Activated T-helper 9 cell treated with anti-CD3 and anti-CD28 coated beads, Interleukin-2, amount 50 U/mL, for 16 hours (primary cell): ENCODE data around the gene CCDC24.

Experiments
- DNase-seq: peaks from one replicate; pipeline ENCODE4 v3.0.0-alpha.2; 2020; ENCODE audit warnings: low read depth

The CCDC24 gene

DNA sequence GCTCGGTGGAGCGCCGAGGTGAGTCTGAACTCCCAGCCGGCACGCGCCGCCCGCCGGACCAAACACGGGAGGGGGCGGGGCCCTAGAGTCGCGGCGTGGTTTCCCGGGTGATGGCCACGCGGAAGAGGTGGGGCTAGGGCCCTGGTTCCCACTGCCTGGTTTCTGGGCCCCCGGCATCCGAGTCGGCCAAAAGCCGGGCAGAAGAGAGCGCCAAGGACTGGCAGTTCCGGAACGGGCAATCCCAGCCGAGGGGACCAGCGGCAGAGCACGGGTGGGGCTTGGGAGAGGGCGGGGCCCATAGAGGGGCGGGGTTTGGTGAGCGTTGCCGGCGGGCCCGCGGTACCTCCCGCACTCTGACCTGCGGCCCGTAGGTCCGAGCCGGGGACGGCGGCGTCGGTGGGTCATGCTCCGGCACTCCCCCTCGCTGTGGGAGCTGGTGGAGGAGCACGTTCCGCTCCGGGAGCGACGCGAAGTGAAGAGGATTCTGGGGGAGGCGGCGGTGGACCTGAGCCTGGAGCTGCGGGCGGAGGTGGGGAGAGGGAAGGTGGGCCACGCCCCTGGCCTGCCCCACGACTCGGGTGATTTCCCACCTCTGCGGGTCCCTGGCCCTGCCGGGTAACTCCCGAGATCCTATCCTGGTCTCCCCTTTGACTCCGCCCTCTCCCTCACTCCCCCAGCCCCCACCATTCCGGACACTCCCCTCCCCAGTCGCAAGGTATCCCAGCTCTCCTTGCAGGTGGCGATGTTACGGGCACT lies at the start of gene CCDC24:
Gene CCDC24 (plus strand): TSS at position 124 of the 756 bp plus-strand sequence. CDS start 280 bp downstream, at position 404.
- DNase-seq: peak; percentile 62

DNA sequence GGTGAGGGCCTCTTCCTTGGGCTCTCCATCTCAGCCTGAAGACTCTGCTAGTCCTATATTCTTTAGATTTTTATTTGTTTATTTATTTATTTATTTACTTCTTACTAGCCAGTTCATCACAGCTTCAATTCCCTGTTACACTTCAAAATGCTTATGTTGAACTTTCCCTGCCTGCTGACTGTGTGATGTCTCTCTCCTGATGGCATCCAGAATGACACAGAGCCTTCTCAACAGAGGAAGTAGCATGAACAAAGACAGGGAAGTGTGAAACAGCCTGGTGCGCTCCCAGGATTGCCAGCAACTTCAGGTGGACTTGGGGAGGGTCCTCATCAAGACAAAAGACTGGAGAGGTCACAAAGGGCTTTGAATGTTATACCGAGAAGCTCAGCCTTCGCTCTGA lies 49.0 kb upstream of the CCDC24 start:
- no peak for DNase-seq

DNA sequence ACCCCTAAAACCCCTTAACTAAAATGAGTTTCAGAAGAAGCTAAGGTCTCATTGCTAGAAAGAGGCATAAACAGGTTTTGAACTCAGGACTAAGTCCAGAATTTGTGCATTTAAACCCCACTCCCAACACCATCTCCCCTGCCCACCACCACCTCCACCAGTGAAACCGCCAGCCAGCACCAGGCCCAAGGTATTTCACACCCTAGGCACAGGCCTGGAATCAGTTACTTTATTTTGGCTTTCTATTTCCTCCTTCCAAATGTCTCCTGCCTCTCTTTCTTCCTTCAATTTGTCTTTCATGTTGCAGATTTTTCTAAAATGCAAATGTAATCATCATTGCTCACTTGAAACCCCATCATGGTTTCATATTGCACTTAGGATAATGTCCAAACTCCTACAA lies 46.5 kb upstream of the CCDC24 start:
- no peak for DNase-seq

DNA sequence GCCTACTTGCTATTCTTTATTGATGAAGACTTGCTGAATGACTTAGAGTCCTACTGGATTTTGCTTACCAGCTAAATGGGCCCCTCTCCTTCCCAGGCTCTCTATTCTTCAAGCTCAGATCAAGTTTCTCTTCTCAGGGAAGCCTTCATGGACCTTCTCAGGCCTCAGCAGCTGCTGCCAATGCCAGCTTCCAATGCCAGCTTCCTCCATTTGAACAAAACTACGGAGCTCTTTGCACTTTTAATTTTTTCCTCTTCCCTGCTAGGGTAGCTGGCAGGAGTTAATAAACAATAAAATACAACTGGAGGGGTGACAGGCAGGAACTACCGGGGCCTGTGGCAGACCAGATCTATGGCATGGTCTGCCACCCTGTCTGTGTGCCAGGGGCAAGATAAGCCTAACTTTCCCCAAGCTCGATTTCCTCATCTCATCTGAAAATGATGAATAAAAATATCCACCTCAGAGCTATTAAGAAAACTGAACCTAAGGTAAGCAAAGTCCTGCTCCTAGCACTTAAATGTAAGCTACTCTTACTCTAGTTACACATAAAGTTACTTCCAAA lies 45.6 kb upstream of the CCDC24 start:
- no peak for DNase-seq

DNA sequence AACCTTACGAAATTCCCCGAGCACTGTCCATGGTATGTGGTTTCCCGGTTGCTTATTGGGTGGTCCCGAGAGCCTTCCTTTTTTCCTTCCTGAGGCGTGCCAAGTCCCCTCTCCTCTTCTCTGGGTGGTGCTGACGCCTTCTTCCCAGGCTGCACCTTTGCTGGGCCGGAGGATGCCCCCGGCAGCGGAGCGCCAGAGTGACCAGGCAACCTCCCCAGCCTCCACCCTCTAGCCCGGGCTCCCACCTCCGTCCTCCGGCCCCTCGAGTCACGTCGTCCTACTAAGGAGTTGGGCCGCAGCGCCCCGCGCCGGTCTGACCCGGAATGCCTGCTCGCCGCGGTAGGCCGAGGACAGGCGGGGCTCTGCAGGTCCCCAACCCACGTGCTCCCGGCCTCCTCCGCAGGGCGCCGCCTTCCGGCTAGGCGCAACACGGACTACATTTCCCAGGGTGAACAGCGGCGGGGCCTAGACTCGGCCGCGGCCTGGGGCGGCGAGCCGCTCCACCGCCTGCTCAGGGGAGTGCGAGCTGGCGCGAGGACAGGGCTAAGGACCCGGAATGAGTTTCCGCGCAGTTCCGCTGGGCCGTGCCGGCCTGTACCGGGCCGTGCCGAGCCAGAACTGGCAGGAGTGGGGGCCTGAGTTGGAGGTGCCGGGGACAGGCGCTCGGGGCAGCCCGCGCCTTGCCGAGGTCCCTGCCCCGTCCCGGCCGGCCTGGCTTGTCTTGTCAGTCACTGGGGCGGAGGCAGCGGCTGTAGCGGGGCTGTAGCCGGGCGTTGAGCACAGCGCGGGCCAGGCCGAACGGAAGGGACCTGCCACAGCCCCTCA lies 45.0 kb upstream of the CCDC24 start, which contains the start of gene IPO13:
Gene IPO13 (plus strand): TSS at position 715 of the 825 bp plus-strand sequence. CDS start 651 bp downstream, outside the sequence.
- peak; percentile 90 for DNase-seq

DNA sequence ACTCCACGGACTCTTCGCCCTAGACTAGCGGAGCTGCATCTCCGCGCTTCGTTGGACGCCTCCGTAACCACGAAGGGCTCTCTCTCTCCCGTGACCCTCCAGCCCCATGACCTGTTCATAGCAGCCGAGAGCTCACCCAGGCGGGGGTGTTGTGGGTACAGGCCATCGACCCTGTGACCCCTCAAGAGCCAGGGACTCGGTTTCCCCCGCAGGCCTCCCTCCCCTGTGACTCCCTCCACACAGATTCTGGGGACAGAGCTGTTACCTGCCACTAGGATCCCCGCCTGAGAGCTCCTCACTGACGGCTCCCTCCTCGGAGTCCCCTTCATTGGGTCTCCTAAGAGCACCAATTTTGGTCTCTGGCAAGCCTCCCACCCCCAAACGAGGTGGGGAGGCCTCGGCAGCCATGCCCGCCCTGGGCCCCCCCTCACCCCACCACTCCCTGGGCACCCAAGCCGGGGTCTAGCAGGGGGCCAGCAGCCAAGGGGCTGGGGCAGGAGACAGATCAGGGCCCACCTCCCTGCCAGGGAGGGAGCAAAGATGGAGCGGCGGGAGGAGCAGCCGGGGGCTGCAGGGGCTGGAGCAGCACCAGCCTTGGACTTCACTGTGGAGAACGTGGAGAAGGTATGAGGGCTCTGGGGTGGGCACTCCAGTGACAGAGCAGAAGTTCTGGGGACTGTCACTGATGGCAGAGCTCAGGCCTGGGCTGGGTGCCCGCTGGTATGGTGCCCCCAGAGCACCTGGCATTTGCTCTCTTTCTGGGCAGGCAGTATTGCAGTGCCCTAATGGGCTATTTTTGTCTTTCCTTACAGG lies 44.1 kb upstream of the CCDC24 start:
- no peak for DNase-seq

DNA sequence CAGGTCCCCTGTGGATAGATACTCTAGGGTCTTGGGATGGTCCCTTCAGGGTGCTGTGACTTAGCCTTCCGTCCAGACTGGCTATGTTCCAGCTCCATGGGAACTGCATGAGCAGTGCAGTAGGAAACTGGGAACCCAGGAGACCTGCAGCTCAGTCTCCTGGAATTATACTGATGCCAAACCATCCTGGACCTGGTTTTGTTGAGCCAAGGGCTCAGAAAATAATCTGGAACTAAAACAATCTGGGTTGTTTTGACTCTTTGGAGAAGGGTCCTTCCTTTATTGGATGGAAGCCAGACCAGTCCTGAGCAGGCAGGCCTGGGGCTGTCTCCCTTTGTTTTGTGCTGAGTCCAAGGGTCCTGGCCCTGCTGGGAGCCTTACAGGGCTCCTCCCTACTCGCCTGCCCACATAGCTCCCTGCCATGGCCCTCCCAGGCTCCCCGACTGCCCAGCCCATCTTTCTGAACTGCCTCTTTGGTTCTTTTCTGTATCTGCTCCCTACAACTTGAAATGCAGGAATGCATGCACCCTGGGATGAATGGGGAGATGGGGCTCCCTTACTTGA lies 43.4 kb upstream of the CCDC24 start:
- no peak for DNase-seq

DNA sequence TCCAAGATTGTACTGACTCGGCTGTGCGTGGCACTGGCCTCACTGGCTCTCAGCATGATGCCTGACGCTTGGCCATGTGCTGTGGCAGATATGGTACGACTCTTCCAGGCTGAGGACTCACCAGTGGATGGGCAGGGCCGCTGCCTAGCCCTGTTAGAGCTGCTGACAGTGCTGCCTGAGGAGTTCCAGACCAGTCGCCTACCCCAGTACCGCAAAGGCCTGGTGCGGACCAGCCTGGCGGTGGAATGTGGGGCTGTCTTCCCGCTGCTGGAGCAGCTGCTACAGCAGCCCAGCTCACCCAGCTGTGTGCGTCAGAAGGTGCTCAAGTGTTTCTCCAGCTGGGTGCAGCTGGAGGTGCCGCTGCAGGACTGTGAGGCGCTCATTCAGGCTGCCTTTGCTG lies 41.7 kb upstream of the CCDC24 start:
- DNase-seq: no peak

DNA sequence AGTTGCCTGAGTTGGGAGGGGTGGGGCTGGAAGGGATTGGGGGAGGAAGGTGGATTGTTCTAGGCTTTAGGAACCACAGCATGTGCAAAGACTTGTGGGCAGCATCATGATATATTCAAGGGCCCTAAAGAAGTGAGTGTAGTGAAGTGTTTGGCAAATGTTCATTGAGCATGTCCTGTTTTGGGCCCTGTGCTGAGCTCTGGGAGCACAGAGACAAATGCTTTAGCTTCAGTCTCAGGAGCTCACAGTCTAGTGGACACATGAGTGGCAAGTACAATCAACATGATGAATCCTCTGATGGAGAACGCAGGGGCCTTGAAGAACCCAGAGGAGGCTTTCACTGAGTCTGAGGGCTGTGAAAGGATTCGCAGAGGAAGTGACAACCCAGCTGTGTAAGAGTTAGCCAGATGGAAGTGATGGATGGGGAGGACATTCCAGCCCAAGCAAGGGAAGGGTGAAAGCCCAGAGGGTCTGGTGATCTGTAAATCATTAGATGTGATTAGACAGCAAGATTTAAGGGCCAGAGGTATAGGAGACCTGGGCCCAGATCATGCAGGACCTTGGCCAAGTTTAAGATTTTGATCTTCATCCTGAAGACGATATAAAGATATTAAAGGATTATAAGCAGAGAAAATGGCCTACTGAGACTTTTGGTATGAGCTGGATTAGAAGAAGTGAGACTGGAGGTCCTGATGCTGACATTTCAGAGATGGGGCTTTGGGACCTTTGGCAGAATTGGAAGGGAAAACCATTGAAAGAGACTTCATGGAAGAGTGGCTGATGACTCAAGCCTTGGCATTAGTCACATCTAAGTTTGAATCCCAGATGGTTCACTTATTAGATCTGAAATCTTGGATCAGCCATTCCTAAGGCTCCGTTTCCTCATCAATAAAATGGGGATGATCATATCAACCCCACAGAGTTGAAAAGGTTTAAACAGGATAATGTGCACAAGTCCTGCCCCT lies 40.1 kb upstream of the CCDC24 start:
- no peak for DNase-seq

DNA sequence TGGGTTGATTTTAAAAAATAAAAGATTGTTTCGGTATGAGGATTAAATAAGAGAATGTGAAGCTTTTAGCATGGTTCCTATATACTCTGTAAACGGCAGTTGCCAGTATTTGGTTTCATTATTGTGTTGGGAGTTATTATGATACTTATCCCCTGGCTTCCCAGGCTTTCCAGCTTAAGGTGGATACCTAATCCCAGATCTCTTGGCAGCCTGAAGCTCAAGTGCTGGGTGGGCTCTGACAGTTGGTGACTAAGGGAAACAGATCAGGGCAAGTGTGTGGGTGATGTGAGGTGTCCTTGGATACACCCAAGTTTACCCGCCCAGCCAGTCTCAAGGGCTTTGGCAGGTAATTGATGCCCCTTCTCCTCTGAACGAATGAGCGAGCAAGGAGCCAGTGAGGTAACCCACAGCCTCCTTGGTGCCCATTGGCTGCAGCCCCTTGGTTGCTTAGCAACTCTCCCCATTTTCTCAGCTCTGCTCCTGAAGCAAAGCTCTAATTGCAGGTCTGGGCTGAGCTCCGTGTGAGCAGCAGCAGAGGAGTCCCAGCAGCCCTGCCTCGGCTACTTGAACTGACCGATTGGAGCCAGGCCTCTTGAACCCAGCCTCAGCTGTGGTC lies 38.6 kb upstream of the CCDC24 start:
- DNase-seq: no peak

DNA sequence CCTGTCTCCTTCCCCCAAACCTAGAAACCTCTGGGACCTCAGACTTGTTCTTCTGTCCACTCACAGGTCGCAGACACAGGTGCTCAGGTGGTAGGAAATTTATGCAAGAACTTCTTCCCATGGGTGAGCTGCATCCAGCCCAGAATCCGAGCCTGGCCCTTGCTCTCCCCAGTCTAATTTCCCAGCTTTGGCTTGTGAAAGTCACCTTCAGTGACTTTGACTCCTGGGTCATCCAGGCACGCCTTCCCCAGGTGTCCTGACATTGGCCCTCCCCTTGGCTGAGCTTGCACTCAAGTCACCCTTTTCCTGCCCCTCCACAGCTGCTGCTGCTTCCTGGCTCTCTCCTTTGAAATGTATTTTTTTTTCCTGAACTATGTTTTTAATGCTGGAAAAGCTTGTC lies 38.0 kb upstream of the CCDC24 start:
- DNase-seq: no peak

DNA sequence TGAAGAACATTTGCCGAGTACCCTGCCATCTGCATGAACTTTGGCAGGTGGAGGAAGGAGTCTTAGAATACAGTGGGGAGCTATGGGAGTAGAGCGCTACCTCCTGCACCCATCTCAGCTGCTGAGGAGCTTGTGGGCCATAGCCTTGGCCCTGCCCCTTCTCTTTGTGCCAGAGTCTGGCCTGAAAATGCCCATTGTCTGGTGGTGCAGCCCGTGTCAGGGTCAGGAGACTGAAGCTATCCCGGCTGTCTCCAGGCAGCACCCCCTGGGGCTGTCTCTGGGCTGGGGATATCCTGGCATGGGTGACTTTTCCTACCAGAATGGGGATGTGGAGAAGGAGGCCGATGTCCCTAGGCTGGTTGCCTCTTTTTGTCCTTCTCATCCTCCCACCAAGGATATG lies 37.4 kb upstream of the CCDC24 start:
- no peak for DNase-seq

DNA sequence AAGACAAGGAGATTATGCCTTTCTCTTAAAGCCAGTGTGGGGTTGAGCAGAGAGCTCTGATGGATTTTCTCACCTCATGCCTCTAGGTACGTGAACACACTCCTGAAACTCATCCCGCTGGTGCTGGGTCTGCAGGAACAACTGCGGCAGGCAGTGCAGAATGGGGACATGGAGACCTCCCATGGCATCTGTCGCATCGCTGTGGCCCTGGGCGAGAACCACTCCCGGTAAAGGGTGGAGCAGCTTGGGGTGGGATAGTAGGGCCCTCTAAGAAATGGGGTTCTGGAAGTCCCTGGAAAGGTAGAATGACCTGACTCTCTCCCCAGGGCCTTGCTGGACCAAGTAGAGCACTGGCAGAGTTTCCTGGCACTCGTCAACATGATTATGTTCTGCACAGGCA lies 35.2 kb upstream of the CCDC24 start:
- no peak for DNase-seq

DNA sequence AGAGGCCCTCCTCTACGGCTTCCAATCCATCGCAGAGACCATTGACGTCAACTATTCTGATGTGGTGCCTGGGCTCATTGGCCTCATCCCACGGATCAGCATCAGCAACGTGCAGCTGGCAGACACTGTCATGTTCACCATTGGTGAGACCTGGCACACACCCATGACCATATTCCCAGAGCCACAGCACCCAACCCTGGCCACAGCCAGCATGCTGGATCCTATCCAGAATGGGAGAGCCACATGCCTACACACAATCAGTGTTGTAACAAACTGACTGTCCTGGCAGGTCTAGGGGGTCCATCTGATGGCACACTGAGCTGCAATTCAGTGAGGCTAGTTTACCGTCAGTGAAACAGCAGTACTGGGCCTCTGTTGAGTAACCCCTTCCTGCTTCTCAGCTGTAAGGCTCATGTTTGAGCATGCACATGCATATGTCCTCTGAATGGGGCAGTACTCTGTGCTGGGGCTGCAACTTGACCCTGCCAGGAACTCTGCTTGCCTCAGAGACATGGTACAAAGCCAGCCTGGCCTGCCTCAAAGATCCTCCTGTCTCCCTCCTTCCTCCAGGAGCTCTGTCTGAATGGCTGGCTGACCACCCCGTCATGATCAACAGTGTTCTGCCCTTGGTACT lies 33.9 kb upstream of the CCDC24 start:
- no peak for DNase-seq

DNA sequence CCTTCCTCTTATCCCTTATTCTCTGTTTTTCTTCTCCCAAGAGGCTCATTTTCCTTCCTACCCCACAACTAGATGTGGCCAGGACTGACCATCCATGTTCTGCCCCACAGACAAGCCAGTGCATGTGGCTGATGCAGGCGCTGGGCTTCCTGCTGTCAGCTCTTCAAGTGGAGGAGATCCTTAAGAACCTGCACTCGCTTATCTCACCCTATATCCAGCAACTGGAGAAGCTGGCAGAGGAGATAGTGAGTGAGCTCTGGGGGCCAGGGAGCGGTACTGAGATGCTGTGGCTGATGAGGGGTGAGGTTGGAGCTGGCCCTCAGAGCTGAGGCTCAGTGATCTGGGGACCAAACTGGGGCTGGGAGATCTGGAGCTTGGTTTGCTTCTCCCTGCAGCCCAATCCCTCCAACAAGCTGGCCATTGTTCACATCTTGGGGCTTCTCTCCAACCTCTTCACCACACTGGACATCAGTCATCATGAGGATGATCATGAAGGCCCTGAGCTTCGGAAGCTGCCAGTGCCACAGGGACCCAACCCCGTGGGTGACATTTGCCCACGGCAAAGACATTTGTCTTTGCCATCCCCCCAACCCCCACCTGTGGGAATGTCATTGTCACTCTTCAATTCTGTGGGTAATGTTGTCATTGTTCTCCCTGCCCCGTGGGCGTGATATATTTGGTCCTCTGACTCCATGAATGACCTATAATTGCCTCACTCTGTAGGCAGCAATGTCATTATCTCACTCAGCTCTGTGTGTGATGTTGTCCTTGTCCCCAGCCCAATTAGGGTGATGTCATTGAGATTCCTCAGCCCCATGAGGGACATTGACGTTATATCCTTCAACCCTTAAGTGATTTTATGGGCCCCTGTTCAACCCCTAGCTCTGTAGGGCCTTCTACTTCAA lies 32.8 kb upstream of the CCDC24 start:
- no peak for DNase-seq

DNA sequence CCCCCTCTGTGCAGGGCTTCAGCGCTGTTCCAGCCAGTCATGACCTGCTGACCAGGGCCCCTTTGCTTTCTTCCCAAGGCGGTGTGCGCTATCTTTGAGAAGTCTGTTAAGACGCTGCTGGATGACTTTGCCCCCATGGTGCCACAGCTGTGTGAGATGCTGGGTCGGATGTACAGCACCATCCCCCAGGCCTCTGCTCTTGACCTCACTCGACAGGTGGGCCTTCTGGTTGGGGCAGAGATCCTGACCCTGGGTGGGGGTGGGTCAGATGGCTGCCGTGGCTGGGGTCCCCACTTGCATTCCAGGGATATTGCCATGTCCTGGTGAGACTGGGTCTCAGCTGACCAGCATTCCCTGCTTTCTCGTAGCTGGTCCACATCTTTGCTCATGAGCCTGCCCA lies 30.6 kb upstream of the CCDC24 start:
- DNase-seq: no peak

DNA sequence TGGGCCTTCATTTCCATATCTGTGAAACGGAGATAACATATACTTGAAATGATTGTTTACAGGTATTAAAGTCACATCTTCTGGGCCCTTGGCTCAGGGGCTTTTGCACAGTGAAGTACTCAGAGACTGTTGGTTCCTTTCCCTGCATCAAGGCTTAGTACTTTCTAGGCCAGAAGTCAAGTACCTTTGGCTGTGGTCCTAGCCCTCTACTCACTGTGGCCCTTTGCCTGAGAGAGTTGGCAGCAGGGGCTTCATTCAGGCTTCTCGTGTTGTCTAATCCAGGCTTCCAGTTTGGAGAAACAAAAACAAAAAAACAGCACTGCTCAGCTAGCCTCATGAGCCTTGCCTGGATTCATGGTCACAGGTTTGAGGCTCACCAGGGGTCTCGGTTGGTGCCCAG lies 29.7 kb upstream of the CCDC24 start:
- no peak for DNase-seq

DNA sequence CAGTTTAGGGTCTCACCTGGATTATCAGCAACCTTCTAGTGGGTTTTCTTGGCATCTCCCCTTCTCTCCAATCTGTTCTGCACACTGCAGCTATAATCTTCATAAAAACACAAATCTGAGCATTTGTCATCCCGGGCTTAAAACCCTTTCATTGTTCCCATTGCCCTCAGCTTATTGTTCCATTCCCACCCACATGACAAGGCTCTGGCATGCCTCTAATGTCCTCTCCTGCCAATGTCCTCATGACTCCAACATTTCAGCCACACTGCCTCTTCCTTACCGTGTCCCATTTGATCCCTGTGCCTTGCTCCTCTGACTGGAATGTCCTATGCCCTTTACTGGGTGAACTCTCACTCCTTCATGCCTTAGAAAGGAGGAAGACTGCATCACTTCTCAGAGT lies 29.1 kb upstream of the CCDC24 start:
- DNase-seq: no peak

DNA sequence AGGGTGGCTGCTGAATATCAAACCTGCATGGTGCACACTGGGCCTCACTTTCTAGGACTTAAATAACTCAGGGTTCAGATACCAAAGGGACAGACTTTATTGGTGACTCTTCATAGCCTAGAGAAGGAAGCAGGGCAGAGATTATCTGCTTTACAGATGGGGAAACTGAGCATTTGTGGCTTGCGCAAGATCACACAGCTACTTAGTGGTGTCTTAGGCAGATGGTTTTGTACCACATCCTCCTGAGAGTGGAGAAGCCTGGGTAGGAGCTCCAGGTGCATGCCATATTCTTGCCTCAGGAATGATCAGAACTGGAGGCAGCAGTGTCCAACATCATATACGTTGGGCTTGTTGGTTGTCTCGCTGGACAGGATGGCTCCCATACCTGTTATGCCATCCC lies 28.4 kb upstream of the CCDC24 start:
- DNase-seq: no peak
